Measurements from ENCODE around the gene TMEM273.

The TMEM273 gene

GRCh38 chr10:49162761-49163310 lies 25.4 kb downstream of the TMEM273 start:
- no peak for DNase-seq

- DNase-seq, result no peak
These were observed 26.1 kb downstream of the TMEM273 start for GRCh38 chr10:49162063-49162462.

- peak; percentile 71 for DNase-seq
These were observed 26.7 kb downstream of the TMEM273 start for GRCh38 chr10:49161411-49161997.

- DNase-seq, result no peak
These were observed 27.4 kb downstream of the TMEM273 start for GRCh38 chr10:49160814-49161213.

GRCh38 chr10:49160110-49160509 lies 28.1 kb downstream of the TMEM273 start:
- DNase-seq, result no peak

- no peak for DNase-seq
These were observed 29.3 kb downstream of the TMEM273 start for GRCh38 chr10:49158915-49159314.

GRCh38 chr10:49158404-49158803 lies 29.8 kb downstream of the TMEM273 start:
- no peak for DNase-seq

GRCh38 chr10:49157229-49157628 lies 31.0 kb downstream of the TMEM273 start:
- peak; percentile 76 for DNase-seq

- no peak for DNase-seq
These were observed 33.5 kb downstream of the TMEM273 start for GRCh38 chr10:49154641-49155040.

GRCh38 chr10:49153971-49154370 lies 34.2 kb downstream of the TMEM273 start:
- DNase-seq, result peak; percentile 34

- DNase-seq, result no peak
These were observed 35.1 kb downstream of the TMEM273 start for GRCh38 chr10:49153115-49153514.

GRCh38 chr10:49152663-49153062 lies 35.5 kb downstream of the TMEM273 start:
- DNase-seq, result no peak

- DNase-seq, result no peak
These were observed 36.2 kb downstream of the TMEM273 start for GRCh38 chr10:49152037-49152436.

GRCh38 chr10:49151481-49151880 lies 36.7 kb downstream of the TMEM273 start:
- DNase-seq, result no peak

- no peak for DNase-seq
These were observed 37.2 kb downstream of the TMEM273 start for GRCh38 chr10:49151025-49151445.

GRCh38 chr10:49150426-49150825 lies 37.8 kb downstream of the TMEM273 start:
- no peak for DNase-seq

GRCh38 chr10:49149881-49150280 lies 38.3 kb downstream of the TMEM273 start:
- no peak for DNase-seq

GRCh38 chr10:49144058-49144720 lies 44.0 kb downstream of the TMEM273 start:
- DNase-seq, result no peak

GRCh38 chr10:49143249-49143648 lies 44.9 kb downstream of the TMEM273 start:
- no peak for DNase-seq

- DNase-seq, result no peak
These were observed 46.5 kb downstream of the TMEM273 start for GRCh38 chr10:49141541-49142332.

- DNase-seq, result no peak
These were observed 47.6 kb downstream of the TMEM273 start for GRCh38 chr10:49140304-49141177.

GRCh38 chr10:49139846-49140195 lies 48.4 kb downstream of the TMEM273 start:
- DNase-seq, result no peak

Data from MV-4-11 (cell line).